A549 (cell line): Measurements from ENCODE around the gene HSPG2. TPM values are rescaled to one million over a fixed set of nuclear protein-coding genes. Genes with fewer than 3 reads are reported as not detected.
"Not testable (repeated sequence)": the region's sequence is repeated elsewhere in the genome, so short reads cannot be mapped to it uniquely, and the experiment has no call there.

Experiments
- ATAC-seq, 2 experiments: fragments of 200-7000 bp in 1 of 2; fragments of >200 bp in 1 of 2; cut with Nextera tagmentation in 1 of 2; cut with Tn5 transposase in 1 of 2; 3 replicates each; pipeline versions ENCODE4 v1.8.0 to v1.9.1; 2018 to 2020; ENCODE audit warnings: mild to moderate bottlenecking in 1 of 2, moderate library complexity in 1 of 2
- CTCF ChIA-PET: fragments of 300-600 bp; sonication (Branson Sonifier 250); formaldehyde crosslinking; extraction: SDS; loops from one replicate; lab custom pipeline; 2021; ENCODE audit warnings: antibody characterized with exemption, inconsistent platforms; lab: Yijun Ruan, JAX
- POLR2A ChIA-PET: fragments of 350-600 bp; formaldehyde crosslinking; extraction: SDS; loops from one replicate; lab custom pipeline; 2021; ENCODE audit warnings: antibody characterized with exemption, inconsistent platforms; lab: Yijun Ruan, JAX
- DNase-seq, 2 experiments: peaks; one replicate each; pipeline versions ENCODE4 v3.0.0 to v3.0.0-alpha.2; 2011 to 2016; ENCODE audit warnings: low read depth in 1 of 2, low spot score in 1 of 2
- FAIRE-seq: peaks from 2 replicates; lab custom pipeline; 2011; peaks lifted over from hg19 to GRCh38; lab: Jason Lieb, UNC
- H3K27ac ChIP-seq, 2 experiments: fragments of >200 bp; sonication (Bioruptor Twin); formaldehyde crosslinking; 3 replicates each; pipeline ENCODE4 v1.5.1; 2016 to 2017
- H3K4me1 ChIP-seq: fragments of >200 bp; sonication (Bioruptor Twin); formaldehyde crosslinking; 3 replicates; pipeline ENCODE4 v1.6.1; 2016
- H3K4me2 ChIP-seq: fragments of >200 bp; sonication (Bioruptor Twin); formaldehyde crosslinking; 3 replicates; pipeline ENCODE4 v1.6.1; 2016
- H3K4me3 ChIP-seq: fragments of >200 bp; sonication (Bioruptor Twin); formaldehyde crosslinking; 3 replicates; pipeline ENCODE4 v1.5.1; 2016
- H3K9me3 ChIP-seq: fragments of >200 bp; sonication (Bioruptor Twin); formaldehyde crosslinking; 3 replicates; pipeline ENCODE4 v1.6.1; 2016
- CEBPB ChIP-seq, 2 experiments: fragments of >200 bp in 1 of 2; sonication (Bioruptor Twin) in 1 of 2; formaldehyde crosslinking in 1 of 2; IDR thresholded peaks; 2 replicates each; pipeline ENCODE4 v1.6.1; 2012 to 2016
- HOXB13 ChIP-seq: fragments of 250-450 bp; sonication (Bioruptor Pico); IDR thresholded peaks from 2 replicates; pipeline ENCODE4 v1.5.0; 2020; ENCODE audit warnings: low read depth, mild to moderate bottlenecking, moderate library complexity
- JUNB ChIP-seq: fragments of >200 bp; sonication (Bioruptor Twin); formaldehyde crosslinking; IDR thresholded peaks from 2 replicates; pipeline ENCODE4 v1.6.1; 2016
- KDM5A ChIP-seq: fragments of 200-600 bp; sonication (generic); IDR thresholded peaks from 2 replicates; pipeline ENCODE4 v1.6.1; 2016; ENCODE audit warnings: antibody characterized with exemption, mild to moderate bottlenecking
- MAZ ChIP-seq: fragments of 150-350 bp; IDR thresholded peaks from 2 replicates; pipeline ENCODE4 v1.6.1; 2014; ENCODE audit warnings: antibody characterized with exemption, low read depth, low read length, borderline replicate concordance
- NR3C1 ChIP-seq: fragments of >200 bp; sonication (Bioruptor Twin); formaldehyde crosslinking; IDR thresholded peaks from 3 replicates; pipeline ENCODE4 v1.6.1; 2017
- POLR2AphosphoS2 ChIP-seq: conservative IDR thresholded peaks from 2 replicates; pipeline ENCODE4 v1.6.1; 2012; ENCODE audit warnings: low read length, improper control_type of control experiment, inconsistent platforms
- RFX5 ChIP-seq: fragments of 450-650 bp; IDR thresholded peaks from 2 replicates; pipeline ENCODE4 v1.7.1; 2014; ENCODE audit warnings: antibody characterized with exemption, mild to moderate bottlenecking, moderate library complexity
- RNF2 ChIP-seq: fragments of 200-600 bp; sonication (generic); IDR thresholded peaks from 2 replicates; pipeline ENCODE4 v1.6.1; 2016; ENCODE audit warnings: low read depth, mild to moderate bottlenecking, antibody characterized with exemption, moderate library complexity, borderline replicate concordance
- SMC3 ChIP-seq: fragments of >200 bp; sonication (Bioruptor Twin); formaldehyde crosslinking; IDR thresholded peaks from 3 replicates; pipeline ENCODE4 v1.6.1; 2018; ENCODE audit warnings: inconsistent platforms
- SREBF2 ChIP-seq: fragments of 450-650 bp; IDR thresholded peaks from 2 replicates; pipeline ENCODE4 v1.6.1; 2014; ENCODE audit warnings: mild to moderate bottlenecking, moderate library complexity
- TP53 ChIP-seq: fragments of 250-450 bp; sonication (Bioruptor Pico); IDR thresholded peaks from 2 replicates; pipeline ENCODE4 v1.5.0; 2021; ENCODE audit warnings: mild to moderate bottlenecking, moderate library complexity
- ZC3H11A ChIP-seq: fragments of 450-650 bp; IDR thresholded peaks from 2 replicates; pipeline ENCODE4 v1.6.1; 2014; ENCODE audit warnings: antibody characterized with exemption, mild to moderate bottlenecking
- ZFP36 ChIP-seq: fragments of 450-650 bp; IDR thresholded peaks from 2 replicates; pipeline ENCODE4 v1.6.1; 2014; ENCODE audit warnings: borderline replicate concordance; ENCODE audit not compliant: partially characterized antibody
- ZNF302 ChIP-seq: fragments of 250-450 bp; sonication (Bioruptor Pico); IDR thresholded peaks from 2 replicates; pipeline ENCODE4 v1.9.0; 2021; ENCODE audit warnings: inconsistent platforms, mild to moderate bottlenecking, moderate library complexity
- WGBS: methylation state at CpG from one replicate; pipeline ENCODE4 v1.1.6; 2017; ENCODE audit errors: missing lambda C conversion rate; 5-methylcytosine and 5-hydroxymethylcytosine counted together
- polyA plus RNA-seq, 4 experiments: library from polyadenylated mRNA; depleted of rRNA in 3 of 4; stranded (reverse); fragments of >200 nt; fragmentation: RNase III in 1 of 4; extraction: RNeasy Plus Mini Kit Qiagen cat#74134 plus additional on column Dnase treatment in 1 of 4; gene quantifications; 2 replicates in 3 of 4; 3 replicates in 1 of 4; pipeline ENCODE4 v1.2.3, GENCODE V29; 2011 to 2017
- TF ChIP-seq, protein P1 (sequence below): IDR thresholded peaks from 2 replicates; pipeline ENCODE4 v1.6.1; 2012
- TF ChIP-seq, protein P2 (sequence below): fragments of 250-450 bp; sonication (Bioruptor Pico); IDR thresholded peaks from 2 replicates; pipeline ENCODE4 v1.5.0; 2020; ENCODE audit warnings: low read depth, mild to moderate bottlenecking, moderate library complexity

HSPG2 gene
- polyA plus RNA-seq, 2 of the 4 experiments (the other 2 are of a cell fraction), result 7.0 to 42.7 TPM

DNA sequence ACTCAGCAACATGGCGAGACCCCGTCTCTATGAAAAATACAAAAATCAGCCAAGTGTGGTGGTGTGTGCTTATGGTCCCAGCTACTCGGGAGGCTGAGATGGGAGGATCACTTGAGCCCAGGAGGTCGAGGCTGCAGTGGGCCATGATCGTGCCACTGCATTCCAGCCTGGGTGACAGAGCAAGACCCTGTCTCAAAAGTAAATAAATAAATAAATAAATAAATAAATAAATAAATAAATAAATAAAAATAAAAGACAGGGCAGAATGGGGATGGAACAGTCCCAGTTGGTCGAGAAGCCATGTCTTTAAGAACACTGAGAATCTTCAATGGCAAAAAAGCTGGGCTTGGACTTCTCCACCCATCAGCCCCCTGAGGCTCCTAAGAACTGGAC lies 19.9 kb downstream of the HSPG2 start:
- TF ChIP-seq ZC3H11A, result peak; percentile 56
- TF ChIP-seq, all 56 proteins: peak for 1; not testable (repeated sequence) for 55
- DNase-seq, ATAC-seq, POLR2A ChIA-PET, H3K9me3 ChIP-seq, FAIRE-seq, H3K27ac ChIP-seq, H3K4me3 ChIP-seq, H3K4me2 ChIP-seq: not testable (repeated sequence)
- CTCF ChIA-PET, result interaction anchor here (0.5 kb wide), 1 partner anchor 56 kb away, joined by 4 read pairs; no protein-coding TSS in a partner anchor
- peaks cover 58% of the 10 kb centered on the region for H3K4me1 ChIP-seq
- WGBS, result 80% methylated on average over 6 of the region's 6 CpGs

DNA sequence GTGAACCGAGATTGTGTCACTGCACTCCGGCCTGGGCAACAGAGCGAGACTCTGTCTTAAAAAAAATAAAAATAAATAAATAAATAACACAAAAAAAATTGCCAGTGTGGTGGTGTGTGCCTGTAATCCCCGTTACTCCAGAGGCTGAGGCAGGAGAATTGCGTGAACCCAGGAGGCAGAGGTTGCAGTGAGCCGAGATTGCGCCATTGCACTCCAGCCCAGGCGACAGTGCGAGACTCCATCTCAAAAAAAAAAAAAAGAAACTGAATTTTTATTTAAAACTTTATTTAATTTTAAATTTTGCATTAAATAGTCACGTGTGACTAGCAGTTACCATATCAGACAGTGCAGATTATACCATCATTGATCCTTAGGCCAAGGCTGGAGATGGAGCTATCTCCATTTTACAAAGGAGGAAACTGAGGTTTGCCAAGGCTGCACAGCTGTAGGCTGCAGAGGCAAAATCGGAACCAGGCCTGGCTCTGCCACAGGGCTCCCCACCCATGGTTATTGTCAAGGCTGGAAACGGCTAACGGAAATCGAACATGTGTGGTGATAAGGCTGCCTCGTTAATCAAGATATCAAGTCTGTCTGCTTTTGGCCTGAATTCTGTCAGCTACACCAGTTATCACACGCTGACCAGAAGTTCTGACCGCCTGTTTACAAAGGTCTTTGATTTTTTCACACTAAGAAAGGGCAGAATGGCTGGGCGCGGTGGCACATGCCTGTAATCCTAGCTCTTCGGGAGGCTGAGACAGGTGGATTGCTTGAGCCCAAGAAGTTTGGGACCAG lies 20.5 kb downstream of the HSPG2 start:
- ATAC-seq, result no peak
- WGBS, result 95% methylated on average over 20 of the region's 20 CpGs
- no peak for FAIRE-seq
- no peak overlapping the region for H3K27ac ChIP-seq
- peaks cover 55% of the 10 kb centered on the region for H3K4me1 ChIP-seq
- H3K9me3 ChIP-seq, result no peaks in the 10 kb centered on the region
- ChIA-PET POLR2A (no interaction called here), CTCF (interaction anchor here (0.5 kb wide), 1 partner anchor 56 kb away, joined by 4 read pairs; no protein-coding TSS in a partner anchor)
- no peak overlapping the region for H3K4me2 ChIP-seq
- DNase-seq, result no peak
- H3K4me3 ChIP-seq, result no peak overlapping the region
- 0 out of 4 replicates have a peak, but pooled peaks of 1 of the 2 experiments have one; percentile 10 for TF ChIP-seq CEBPB (IDR thresholded peaks at IDR 0.05)
- TF ChIP-seq RFX5, result no peak
- TF ChIP-seq KDM5A, result no peak

DNA sequence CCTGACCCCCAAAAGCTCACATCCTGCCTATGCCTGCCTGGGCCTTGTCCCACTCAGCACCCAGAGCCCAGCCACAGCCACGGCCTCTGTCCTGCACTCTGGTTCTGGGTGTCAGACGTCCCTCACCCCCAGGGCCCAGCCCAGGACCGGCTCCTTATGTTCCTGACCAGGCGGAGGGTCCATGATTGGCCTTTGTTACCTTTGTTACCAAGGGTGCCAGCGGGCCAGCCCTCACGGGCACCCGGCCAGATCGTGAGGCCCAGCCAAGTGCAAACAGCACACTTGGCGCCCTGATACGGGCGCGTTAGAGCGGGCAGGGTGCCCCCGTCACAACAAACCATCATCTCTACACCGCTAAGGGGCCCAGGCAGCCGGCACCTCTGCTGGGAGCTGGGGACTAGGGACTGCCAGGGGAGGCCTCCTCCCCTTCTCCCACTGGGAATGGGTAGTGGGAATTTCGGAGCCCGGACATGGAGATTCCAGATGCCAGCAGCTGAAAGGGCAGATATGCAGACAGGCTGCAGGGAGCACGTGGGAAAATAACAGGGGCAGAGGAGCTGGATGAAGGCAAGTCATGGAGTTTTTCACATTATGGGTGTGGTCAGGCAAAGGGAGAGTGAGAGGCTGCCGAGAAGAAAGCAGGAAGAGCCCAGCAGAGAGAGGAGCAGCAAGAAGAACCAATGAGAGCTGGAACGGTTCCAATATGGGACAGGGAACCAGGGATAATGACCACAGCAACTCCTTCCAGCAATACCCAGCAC lies 22.1 kb downstream of the HSPG2 start:
- TF ChIP-seq JUNB, result no peak

DNA sequence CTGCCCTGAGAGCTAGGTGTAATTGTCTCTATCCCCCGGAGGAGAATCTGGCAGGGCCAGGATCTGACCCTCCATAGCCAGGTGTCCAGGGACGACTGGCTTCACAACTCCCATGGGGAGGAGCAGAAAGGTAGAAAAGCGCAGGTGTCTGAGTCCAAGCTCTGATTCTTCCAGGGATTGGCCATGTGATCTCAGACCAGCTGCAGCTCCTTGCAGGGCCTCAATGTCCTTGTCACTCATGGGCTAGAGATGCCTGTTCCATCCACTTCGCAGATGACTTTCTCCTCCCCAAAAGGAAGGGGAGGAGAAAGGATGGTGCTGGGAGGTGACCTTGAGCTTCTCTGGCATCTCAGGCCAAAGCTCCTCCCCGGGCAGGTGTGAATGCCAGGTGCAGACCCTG lies 22.7 kb downstream of the HSPG2 start:
- TF ChIP-seq RFX5 (no peak), NR3C1 (no peak), POLR2AphosphoS2 (no peak), RNF2 (no peak), ZFP36 (no peak), TP53 (no peak), MAZ (no peak), SMC3 (no peak), SREBF2 (no peak), HOXB13 (no peak), ZNF302 (CRISPR knock-in tag) (no peak)
- TF ChIP-seq, protein P1, sequence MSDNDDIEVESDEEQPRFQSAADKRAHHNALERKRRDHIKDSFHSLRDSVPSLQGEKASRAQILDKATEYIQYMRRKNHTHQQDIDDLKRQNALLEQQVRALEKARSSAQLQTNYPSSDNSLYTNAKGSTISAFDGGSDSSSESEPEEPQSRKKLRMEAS, result no peak
- TF ChIP-seq, protein P2, sequence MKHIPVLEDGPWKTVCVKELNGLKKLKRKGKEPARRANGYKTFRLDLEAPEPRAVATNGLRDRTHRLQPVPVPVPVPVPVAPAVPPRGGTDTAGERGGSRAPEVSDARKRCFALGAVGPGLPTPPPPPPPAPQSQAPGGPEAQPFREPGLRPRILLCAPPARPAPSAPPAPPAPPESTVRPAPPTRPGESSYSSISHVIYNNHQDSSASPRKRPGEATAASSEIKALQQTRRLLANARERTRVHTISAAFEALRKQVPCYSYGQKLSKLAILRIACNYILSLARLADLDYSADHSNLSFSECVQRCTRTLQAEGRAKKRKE, result no peak
- POLR2A ChIA-PET, result no interaction called here

More for the DNA sequence above, 22.1 kb downstream of the HSPG2 start:
- H3K4me2 ChIP-seq, result no peak overlapping the region
- 67% methylated on average over 5 of the region's 21 CpGs for WGBS
- no peak overlapping the region for H3K4me3 ChIP-seq
- H3K27ac ChIP-seq, result peak overlapping the region in 1 of 2 experiments; percentile 63; a peak in 3 of 6 replicates
- FAIRE-seq (no peak), DNase-seq (no peak), ATAC-seq (no peak; a peak in 1 of 6 replicates)
- POLR2A ChIA-PET, result no interaction called here
- CTCF ChIA-PET, result interaction anchor here (1.5 to 1.8 kb wide), 2 partner anchors 15 to 48 kb away, joined by 3 to 6 read pairs; no protein-coding TSS in a partner anchor
- no peaks in the 10 kb centered on the region for H3K9me3 ChIP-seq
- peaks cover 55% of the 10 kb centered on the region for H3K4me1 ChIP-seq

More for the DNA sequence above, 22.7 kb downstream of the HSPG2 start:
- FAIRE-seq, result no peak
- 83% methylated on average over 4 of the region's 5 CpGs for WGBS
- Histone ChIP-seq H3K4me3 (no peak overlapping the region), H3K27ac (peak overlapping the region in 1 of 2 experiments; percentile 63; a peak in 2 of 6 replicates), H3K9me3 (no peaks in the 10 kb centered on the region), H3K4me1 (peaks cover 55% of the 10 kb centered on the region), H3K4me2 (no peak overlapping the region)
- CTCF ChIA-PET, result interaction anchor here (1.5 to 1.8 kb wide), 2 partner anchors 16 to 49 kb away, joined by 3 to 6 read pairs; no protein-coding TSS in a partner anchor
- no peak for ATAC-seq
- DNase-seq, result no peak
